ENCODE measurements around the gene ADK. TPM values are rescaled to one million over a fixed set of nuclear protein-coding genes. Genes with fewer than 3 reads are reported as not detected.

Gene ADK
- total and polyA plus RNA-seq, 2 of the 13 experiments (the other 11 are each of a cell fraction or from before 2014, with no cell fraction given), result 48.6 to 79.1 TPM

GRCh38 chr10:74445493-74445892 is 294.5 kb downstream of the ADK start (continued):
- no peak for TF ChIP-seq YY1 (IDR thresholded peaks at IDR 0.05; ENCODE audit: insufficient read depth, insufficient replicate concordance, low read depth, low read length)
- no peak for TF ChIP-seq NFYB (CRISPR knock-in tag; IDR thresholded peaks at IDR 0.05)
- no peak for TF ChIP-seq FOSL2 (CRISPR knock-in tag; IDR thresholded peaks at IDR 0.05)
- no peak for TF ChIP-seq NR2F1 (CRISPR knock-in tag; IDR thresholded peaks at IDR 0.05)
- TF ChIP-seq AHDC1 (CRISPR knock-in tag; IDR thresholded peaks at IDR 0.05; ENCODE audit: borderline replicate concordance), result no peak
- no peak for TF ChIP-seq ZNF280B (CRISPR knock-in tag; IDR thresholded peaks at IDR 0.05; ENCODE audit: borderline replicate concordance)
- no peak for TF ChIP-seq ZNF547 (CRISPR knock-in tag; IDR thresholded peaks at IDR 0.05)
- TF ChIP-seq ZNF678 (CRISPR knock-in tag; IDR thresholded peaks at IDR 0.05), result no peak
